Measurements from ENCODE around the gene BPI. TPM values are rescaled to one million over a fixed set of nuclear protein-coding genes. Genes with fewer than 3 reads are reported as not detected.
"Not testable (repeated sequence)": the region's sequence is repeated elsewhere in the genome, so short reads cannot be mapped to it uniquely, and the experiment has no call there.

Gene BPI
- total RNA-seq, 1 donor from 2014 or later, result not detected

DNA sequence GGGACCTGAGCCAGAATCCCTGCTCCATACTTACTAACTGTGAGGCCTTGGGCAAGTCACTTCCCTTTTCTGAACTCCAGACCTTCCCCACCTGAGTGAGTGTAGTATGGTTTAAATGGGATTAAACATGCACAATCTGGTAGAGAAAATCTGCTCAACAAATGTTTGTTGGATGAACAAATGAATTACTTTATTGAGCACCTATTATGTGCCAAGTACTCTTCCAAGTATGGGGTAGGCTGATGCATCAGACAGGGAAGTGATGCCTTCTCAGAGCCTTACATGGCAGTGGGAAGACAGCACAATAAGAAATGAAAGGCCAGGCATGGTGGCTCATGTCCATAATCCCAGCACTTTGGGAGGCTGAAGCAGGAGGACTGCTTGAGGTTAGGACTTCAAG is 27.3 kb downstream of the BPI start:
- intact Hi-C loops (cut with micrococcal nuclease), result no loop called here

DNA sequence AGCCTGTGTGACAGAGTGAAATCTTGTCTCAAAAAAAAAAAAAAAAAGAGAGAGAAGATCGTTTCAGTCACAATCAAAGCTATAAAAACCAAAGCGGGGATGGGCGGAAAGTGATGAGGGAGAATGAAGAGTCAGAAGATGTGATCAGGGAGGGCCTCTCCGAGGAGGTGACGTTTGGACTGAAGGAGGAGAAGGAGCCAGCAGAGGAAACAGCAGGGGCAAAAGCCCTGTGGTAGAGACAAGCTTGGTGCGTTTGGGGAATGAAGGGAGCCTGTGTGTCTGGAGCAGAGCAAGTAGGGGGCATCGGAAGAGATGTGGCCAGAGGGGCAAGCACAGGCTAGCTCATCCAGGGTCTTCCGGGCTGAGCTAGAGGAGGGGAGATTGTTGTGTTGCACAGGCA is 27.9 kb downstream of the BPI start:
- intact Hi-C loops (cut with micrococcal nuclease), result no loop called here

DNA sequence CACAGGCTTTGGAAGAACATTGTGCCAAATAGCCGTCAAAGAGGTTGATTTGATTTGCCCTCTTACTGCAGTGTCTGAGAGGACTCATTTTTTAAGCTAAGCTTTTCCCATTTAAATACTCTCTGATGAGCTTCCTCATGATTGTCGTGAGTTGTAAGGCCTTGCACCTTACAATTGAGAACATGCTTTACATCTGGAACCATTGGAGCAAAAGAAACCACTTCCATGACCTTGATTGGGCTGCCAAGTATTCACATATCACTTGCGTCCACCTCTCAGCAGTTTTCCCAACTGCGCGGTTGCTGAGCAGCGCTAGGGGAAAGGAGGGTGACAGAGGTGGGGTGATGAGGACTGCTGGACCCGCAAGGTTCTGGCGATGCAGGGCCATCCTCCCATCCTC is 30.1 kb downstream of the BPI start:
- intact Hi-C loops (cut with micrococcal nuclease), result no loop called here

DNA sequence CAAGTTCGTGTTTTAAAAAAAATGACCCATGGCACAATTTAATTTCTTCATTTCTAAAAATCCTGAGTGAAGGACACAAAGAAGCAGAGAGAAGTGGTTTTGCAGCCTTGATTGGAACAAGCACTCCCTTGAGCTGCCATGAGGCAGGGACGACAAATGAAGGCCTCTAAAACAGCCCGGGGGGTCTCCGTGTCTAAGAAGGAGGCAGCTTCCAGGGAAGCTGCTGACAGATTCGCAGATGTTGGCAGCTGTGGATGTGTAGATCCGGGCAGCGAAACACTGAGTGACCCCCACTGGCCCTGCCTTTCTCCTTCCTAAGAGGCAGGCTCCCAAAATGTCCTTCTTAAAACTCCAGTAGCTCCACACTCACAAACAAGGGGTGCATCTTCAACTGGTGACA is 32.8 kb downstream of the BPI start:
- intact Hi-C loops (cut with micrococcal nuclease), result no loop called here

- intact Hi-C loops (cut with micrococcal nuclease), result no loop called here
Measured at GRCh38 chr20:38337561-38338140, 33.7 kb downstream of the BPI start.

GRCh38 chr20:38338849-38339520 is 35.0 kb downstream of the BPI start:
- intact Hi-C loops (cut with micrococcal nuclease), result no loop called here

DNA sequence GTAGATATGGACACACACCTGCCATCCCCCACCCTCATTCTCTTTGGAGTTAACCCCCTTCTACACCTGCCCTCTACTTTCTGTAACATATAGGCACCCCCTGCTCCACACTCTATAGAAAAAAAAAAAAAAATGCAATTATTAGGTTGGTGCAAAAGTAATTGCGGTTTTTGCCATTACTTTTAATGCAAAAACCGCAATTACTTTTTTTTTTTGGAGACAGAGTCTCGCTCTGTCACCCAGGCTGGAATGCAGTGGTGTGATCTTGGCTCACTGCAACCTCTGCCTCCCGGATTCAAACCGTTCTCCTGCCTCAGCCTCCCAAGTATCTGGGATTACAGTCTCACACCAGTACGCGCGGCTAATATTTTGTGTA is 35.6 kb downstream of the BPI start:
- intact Hi-C loops (cut with micrococcal nuclease), result not testable (repeated sequence)

DNA sequence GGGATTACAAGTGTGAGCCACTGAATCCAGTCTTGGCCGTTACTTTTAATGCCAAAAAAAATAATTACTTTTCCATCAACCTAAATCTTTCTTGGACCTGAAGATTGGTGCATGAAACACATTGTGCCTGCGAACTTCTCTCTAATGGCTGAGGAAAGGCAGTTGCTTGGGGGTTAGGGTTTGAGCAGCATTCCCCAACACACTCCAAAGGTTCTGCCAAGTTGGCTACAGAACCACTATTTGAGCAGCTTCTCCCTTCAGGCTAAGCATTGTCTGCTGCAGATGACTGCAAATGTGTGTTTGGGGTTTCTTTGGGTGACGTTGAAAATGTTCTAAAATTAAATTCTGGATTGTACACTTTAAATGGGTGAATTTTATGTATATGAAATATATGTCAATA is 36.0 kb downstream of the BPI start:
- intact Hi-C loops (cut with micrococcal nuclease), result no loop called here

- intact Hi-C loops (cut with micrococcal nuclease), result no loop called here
Measured at GRCh38 chr20:38340693-38341092, 36.7 kb downstream of the BPI start.

- intact Hi-C loops (cut with micrococcal nuclease), result no loop called here
Measured at GRCh38 chr20:38342216-38342615, 38.3 kb downstream of the BPI start.

DNA sequence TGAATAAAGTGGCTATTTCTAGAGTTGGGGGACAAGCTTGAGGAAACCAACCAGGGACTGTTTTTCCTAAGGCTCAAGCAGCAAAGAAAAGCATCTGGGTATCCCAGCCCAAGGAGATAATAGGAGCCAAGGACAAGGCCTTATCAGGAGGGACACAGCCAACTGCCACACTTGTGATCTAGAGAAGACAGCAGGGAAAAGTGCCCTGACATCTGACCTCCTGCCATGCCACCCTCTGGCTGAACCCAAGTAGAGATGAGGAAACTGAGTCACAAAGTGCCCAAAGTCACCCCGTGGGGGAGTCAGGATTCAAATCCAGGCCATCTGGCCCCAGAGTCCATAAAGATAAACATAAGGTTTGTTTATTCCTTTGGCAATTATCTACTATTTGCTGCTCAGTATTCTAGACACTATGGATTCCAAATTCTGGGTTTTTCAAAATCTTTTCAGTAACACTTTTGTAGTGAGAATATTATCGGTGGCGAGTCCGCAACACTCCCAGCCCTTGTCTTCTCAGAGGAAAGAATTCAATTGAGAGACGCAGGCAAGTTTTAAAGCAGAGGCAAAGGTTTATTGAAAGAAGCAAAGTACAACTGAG is 38.9 kb downstream of the BPI start:
- intact Hi-C loops (cut with micrococcal nuclease), result no loop called here

- intact Hi-C loops (cut with micrococcal nuclease), result no loop called here
Measured at GRCh38 chr20:38343311-38344106, 39.6 kb downstream of the BPI start.

GRCh38 chr20:38344107-38344701 is 40.2 kb downstream of the BPI start:
- intact Hi-C loops (cut with micrococcal nuclease), result no loop called here

DNA sequence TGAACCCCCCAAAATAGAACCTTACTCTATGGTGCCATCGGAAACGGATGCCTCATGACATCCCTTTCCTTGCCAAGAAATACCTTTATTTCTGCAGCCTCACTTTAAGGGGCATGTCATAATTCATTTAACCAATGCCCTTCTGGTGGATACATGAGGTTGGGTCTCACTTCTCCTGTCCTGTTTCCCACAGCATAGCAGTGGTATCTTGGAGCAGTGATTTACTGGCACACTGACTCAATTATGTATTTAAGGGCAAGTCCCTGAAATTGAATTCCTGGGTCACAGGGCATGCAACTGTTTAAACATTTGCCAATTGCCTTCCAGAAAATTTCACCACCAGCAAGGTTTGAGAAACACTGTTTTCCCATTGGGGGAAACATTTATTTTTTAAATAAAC is 41.7 kb downstream of the BPI start:
- intact Hi-C loops (cut with micrococcal nuclease), result no loop called here

DNA sequence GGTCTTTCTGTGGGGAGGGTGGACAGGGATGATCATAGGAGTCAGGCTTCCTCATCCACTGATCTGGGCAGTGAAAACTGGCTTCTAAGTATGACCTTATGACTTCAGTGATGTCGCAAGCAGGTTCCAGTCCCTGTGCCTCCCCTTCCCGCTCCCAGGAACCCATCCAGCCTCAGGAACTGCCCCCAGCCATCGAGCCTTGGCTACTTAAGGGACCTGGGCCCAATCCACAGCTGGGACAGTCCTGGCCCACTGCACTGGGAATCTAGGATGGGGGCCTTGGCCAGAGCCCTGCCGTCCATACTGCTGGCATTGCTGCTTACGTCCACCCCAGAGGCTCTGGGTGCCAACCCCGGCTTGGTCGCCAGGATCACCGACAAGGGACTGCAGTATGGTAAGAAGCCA is 42.3 kb downstream of the BPI start, which contains the start of gene LBP:
TSS of gene LBP (plus strand) at position 236 of the 405 bp plus-strand sequence. CDS start at position 271, 35 bp downstream.
- intact Hi-C loops (cut with micrococcal nuclease), result no loop called here

GRCh38 chr20:38346741-38347140 is 42.8 kb downstream of the BPI start:
- intact Hi-C loops (cut with micrococcal nuclease), result no loop called here

DNA sequence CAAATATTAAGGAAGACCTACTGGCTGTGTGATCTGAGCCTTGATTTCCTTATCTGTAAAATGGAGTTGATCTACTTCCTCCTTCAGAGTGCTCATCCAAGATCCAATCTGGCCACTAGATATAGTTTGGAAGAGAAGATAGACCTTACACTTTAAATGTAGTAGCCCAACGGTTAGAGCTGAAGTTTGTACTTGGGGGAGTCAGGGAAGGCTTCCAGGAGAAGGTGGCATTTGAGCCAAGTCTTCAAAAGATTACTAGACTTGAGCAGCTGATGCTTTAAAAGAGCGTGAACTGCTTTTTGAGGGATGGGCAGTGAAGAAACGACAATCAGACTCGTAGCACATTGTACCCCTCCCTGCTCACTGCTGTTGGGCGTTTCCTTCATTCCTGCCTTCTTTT is 45.9 kb downstream of the BPI start:
- intact Hi-C loops (cut with micrococcal nuclease), result no loop called here

DNA sequence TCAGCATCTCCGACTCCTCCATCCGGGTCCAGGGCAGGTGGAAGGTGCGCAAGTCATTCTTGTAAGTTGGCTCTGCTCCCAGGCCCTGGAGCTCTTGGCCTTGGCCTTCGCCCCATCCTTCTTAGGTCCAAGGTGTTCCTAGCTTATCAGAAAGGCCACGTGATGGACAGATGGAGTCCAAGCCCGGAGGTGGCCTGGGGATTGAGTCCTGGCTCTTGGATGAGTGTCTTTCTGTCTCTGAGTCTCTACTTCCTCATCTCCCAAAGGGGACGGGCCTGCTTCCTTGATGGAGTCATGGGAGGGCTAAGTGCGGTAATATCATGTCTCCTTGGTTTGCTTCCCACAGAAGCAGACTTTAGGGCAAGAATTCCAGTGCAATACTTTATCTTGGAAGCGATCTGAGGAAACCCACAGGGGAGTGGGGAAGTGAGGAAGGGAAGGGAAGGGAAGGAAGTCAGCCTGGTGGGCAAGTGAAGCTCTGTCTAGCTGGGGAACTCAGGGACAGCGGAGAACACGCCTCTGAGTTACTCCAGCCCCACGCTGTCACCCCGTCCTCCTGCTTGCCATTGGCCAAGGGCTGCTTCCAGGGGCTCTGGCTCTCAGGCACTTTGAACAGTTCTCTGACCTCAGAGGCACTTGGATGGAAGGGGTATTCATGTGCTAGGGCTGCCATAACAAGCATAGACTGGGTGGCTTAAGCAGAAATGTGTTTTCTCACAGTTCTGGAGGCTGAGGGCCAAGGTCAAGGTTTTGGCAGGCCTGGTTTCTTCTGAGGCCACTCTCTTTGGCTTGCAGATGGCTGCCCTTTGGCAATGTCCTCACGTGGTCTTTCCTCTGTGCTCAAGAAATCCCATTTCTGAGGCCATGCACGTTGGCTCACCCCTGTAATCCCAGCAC is 47.2 kb downstream of the BPI start:
- intact Hi-C loops (cut with micrococcal nuclease), result no loop called here

DNA sequence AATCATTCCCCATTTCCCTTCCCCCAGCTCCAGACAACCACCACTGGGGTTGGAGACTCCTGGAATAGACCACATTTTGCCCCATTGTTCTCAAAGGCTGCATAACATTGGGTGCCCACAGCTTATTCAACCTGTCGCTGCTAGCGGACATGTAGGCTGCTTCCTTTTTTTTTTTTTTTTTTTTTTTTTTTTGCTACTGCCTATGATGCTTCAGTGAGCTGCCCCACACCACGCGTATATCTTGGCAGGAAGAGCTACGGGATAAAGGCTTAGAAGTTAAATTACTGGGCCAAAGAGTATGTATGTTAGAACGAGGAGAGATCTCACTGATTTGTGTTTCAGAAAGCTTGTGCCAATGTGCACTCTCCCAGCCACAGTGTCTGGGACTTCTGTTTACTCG is 49.4 kb downstream of the BPI start:
- intact Hi-C loops (cut with micrococcal nuclease), result no loop called here

DNA sequence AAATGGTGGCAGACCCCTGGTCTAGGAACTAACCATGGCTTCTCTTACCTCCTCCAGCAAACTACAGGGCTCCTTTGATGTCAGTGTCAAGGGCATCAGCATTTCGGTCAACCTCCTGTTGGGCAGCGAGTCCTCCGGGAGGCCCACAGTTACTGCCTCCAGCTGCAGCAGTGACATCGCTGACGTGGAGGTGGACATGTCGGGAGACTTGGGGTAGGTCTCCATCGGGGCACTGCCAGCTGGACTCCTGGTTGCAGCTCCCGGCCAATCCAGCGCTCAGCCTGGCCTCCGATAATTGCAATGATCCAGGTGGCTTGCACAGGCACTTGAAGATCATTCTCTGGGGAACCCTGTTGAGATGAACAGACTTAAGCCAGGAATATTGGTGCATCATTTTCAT is 50.3 kb downstream of the BPI start:
- intact Hi-C loops (cut with micrococcal nuclease), result no loop called here

All from T-helper 1 cell treated with Interleukin-12 subunit alpha and Interleukin-12 subunit beta and Interleukin-4 antibody, amounts not matched to agents 30 ng/mL and 1 ng/mL, for 36 hours (primary cell).